BJ (cell line): ENCODE data around the gene CADM2. TPM values are rescaled to one million over a fixed set of nuclear protein-coding genes. Genes with fewer than 3 reads are reported as not detected.

ENCODE experiments used
- CTCF ChIA-PET: fragments of 350-600 bp; formaldehyde crosslinking; extraction: SDS; loops from one replicate; lab custom pipeline; 2021; ENCODE audit warnings: antibody characterized with exemption, inconsistent platforms; lab: Yijun Ruan, JAX
- POLR2A ChIA-PET: fragments of 300-600 bp; sonication (Branson Sonifier 250); formaldehyde crosslinking; extraction: SDS; loops from one replicate; lab custom pipeline; 2021; ENCODE audit warnings: antibody characterized with exemption; lab: Charles Lee
- DNase-seq: peaks from one replicate; pipeline ENCODE4 v3.0.0-alpha.2; 2011; ENCODE audit warnings: low read depth
- H3K27me3 ChIP-seq: 2 replicates; pipeline ENCODE4 v1.6.0; 2011; ENCODE audit warnings: low read length; ENCODE audit not compliant: control insufficient read depth, insufficient read depth
- H3K36me3 ChIP-seq: 2 replicates; pipeline ENCODE4 v1.5.1; 2011; ENCODE audit warnings: low read length; ENCODE audit not compliant: control insufficient read depth, insufficient read depth
- H3K4me3 ChIP-seq: 2 replicates; pipeline ENCODE4 v1.5.1; 2011; ENCODE audit warnings: low read depth, mild to moderate bottlenecking, control low read depth, low read length
- polyA plus RNA-seq: library from polyadenylated mRNA; depleted of rRNA; stranded (reverse); fragments of >200 nt; gene quantifications from 2 replicates; pipeline ENCODE4 v1.2.3, GENCODE V29; 2011
- TF ChIP-seq, protein P1 (sequence below): IDR thresholded peaks from 2 replicates; pipeline ENCODE4 v1.5.1; 2011; ENCODE audit warnings: low read depth, mild to moderate bottlenecking, control low read depth, inconsistent platforms, low read length, moderate library complexity; ENCODE audit not compliant: insufficient read depth

CADM2 gene
- polyA plus RNA-seq, 1 experiment, result not detected

DNA sequence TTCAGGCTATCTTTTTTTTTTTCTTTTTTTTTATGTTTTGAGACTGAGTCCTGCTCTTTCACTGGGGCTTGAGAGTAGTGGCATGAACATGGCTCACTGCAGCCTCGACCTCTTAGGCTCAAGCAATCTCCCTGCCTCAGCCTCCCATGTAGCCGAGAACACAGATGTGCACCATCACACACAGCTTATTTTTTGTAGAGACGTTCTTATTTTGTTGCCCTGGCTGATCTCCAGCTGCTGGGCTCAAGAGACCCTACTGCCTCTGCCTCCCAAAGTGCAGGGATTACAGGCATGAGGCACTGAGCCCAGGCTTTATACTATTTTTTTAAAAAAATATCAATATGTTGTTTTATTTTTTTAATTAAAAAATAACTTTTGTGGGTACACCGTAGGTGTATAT is 467.3 kb downstream of the CADM2 start:
- Histone ChIP-seq H3K4me3 (no peak overlapping the region), H3K36me3 (no peaks in the 10 kb centered on the region), H3K27me3 (no peaks in the 10 kb centered on the region)
- ChIA-PET CTCF (no interaction called here), POLR2A (no interaction called here)
- TF ChIP-seq, protein P1, sequence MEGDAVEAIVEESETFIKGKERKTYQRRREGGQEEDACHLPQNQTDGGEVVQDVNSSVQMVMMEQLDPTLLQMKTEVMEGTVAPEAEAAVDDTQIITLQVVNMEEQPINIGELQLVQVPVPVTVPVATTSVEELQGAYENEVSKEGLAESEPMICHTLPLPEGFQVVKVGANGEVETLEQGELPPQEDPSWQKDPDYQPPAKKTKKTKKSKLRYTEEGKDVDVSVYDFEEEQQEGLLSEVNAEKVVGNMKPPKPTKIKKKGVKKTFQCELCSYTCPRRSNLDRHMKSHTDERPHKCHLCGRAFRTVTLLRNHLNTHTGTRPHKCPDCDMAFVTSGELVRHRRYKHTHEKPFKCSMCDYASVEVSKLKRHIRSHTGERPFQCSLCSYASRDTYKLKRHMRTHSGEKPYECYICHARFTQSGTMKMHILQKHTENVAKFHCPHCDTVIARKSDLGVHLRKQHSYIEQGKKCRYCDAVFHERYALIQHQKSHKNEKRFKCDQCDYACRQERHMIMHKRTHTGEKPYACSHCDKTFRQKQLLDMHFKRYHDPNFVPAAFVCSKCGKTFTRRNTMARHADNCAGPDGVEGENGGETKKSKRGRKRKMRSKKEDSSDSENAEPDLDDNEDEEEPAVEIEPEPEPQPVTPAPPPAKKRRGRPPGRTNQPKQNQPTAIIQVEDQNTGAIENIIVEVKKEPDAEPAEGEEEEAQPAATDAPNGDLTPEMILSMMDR, result no peak
- DNase-seq, result no peak

DNA sequence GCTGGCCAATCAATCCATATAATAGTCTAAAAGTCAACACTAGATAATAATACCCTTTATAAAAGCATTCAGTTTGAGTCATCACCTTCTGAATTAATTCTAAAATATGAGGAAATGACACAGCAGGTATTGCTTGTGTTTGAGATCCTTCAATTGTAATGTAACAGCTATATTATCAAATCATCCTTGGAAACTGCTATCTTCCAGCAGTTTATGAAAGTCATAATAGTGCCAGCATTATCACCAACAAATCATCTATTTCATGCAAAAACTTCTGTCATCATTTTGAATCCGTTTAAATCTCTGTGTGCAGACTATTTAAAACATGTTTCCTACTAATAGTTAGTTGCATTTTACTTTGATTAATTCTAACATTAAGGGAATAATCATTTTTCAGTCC is 468.7 kb downstream of the CADM2 start:
- no peak overlapping the region for H3K4me3 ChIP-seq
- H3K36me3 ChIP-seq, result no peaks in the 10 kb centered on the region
- no peaks in the 10 kb centered on the region for H3K27me3 ChIP-seq
- ChIA-PET CTCF (no interaction called here), POLR2A (no interaction called here)
- TF ChIP-seq, protein P1, result no peak
- no peak for DNase-seq

DNA sequence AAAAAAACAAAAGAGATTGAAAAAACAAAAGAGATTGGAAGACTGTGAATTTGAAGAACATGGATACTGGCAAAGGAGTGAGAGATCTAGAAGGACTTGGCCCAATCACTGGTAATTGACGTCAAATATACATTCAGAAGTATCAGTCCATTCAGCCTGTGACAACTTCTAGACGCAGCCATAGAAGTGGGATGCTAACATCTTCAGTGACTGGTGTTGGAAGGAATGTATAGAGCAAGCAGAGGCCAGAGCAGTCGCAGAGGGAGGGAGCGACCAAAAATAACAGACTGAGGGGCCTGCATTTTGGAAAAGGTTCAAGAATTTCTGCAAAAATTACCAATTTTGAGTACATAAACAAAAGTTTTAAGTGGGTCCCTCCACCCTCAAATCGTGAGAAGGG is 473.3 kb downstream of the CADM2 start:
- ChIA-PET CTCF (no interaction called here), POLR2A (no interaction called here)
- H3K4me3 ChIP-seq, result no peak overlapping the region
- DNase-seq, result no peak
- H3K27me3 ChIP-seq, result no peaks in the 10 kb centered on the region
- TF ChIP-seq, protein P1, result no peak
- H3K36me3 ChIP-seq, result no peaks in the 10 kb centered on the region

DNA sequence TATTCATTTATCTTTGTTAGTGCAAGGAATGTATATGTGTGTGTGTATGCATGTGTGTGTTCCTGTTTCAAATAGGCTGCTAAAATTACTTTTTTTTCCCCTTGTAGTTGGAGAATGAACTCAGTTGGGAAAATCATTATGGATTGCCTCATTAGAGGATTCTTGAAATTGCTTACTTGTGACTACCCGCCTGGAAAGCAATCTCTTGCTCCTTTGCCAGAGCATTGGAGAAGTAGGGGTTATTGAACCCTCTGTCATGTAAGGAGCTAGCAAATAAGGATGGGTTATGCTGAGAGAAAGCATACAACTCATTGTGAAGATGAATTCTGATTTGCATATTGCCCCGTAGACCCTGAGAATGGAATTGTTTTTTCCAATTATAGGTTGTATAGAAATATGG is 474.5 kb downstream of the CADM2 start:
- TF ChIP-seq, protein P1, result no peak
- Histone ChIP-seq H3K36me3 (no peaks in the 10 kb centered on the region), H3K4me3 (no peak overlapping the region), H3K27me3 (no peaks in the 10 kb centered on the region)
- CTCF ChIA-PET, result no interaction called here
- no peak for DNase-seq
- POLR2A ChIA-PET, result no interaction called here

DNA sequence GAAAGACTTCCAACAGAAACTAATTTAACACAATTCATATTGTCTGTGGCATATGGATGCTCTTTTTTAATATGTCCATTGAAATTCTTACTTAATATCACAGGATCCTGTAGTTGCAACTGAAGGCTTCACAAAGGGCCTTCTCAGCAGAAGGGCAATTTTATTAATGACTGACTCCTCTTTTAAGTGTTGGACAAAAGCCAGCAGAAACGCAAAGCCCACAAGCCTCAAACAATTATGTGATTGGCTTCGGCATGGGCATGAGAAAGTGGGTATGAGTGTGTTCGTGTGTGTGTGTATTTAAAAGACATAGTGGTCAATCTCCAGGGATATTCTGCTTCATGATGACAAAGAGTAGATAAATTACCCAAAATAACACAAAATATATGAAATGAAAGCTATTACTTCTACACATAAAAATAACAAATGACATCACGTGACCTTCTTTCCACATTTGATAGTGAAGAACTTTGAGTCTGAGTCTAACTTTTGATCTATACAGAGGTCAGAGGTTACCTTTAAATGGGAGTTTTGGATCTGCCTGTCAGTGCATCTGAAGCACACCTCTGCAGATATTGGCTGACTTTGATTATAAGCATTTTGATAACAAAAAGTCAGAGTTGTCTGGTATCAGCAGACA is 496.9 kb downstream of the CADM2 start:
- CTCF ChIA-PET, result no interaction called here
- H3K4me3 ChIP-seq, result no peak overlapping the region
- H3K27me3 ChIP-seq, result no peaks in the 10 kb centered on the region
- TF ChIP-seq, protein P1, result no peak
- POLR2A ChIA-PET, result no interaction called here
- no peaks in the 10 kb centered on the region for H3K36me3 ChIP-seq
- DNase-seq, result no peak
